ENCODE measurements around the gene RAD50.
"Not testable (repeated sequence)": the region's sequence is repeated elsewhere in the genome, so short reads cannot be mapped to it uniquely, and the experiment has no call there.

The RAD50 gene

DNA sequence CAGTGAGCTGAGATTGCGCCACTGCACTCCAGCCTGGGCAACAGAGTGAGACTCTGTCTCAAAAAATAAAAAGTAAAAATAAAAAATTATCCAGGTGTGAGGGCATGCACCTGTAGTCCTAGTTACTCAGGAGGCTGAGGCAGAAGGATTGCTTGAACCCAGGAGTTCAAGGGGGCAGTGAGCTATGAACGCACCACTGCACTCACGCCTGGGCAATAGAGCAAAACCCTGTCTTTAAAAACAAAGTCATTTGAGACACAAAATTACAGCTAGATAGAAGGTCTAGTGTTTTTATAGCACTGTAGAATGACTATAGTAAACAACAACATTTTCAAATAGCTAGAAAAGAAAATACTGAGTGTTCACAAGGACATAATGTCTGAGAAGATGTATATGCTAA is 133.4 kb downstream of the RAD50 start:
- H3K9me3 ChIP-seq (ENCODE audit: control insufficient read depth, insufficient read depth, low read length): no peaks in the 10 kb centered on the region
- no peaks in the 10 kb centered on the region for H3K36me3 ChIP-seq (ENCODE audit: control insufficient read depth, low read length)
- H3K9me2 ChIP-seq (replicated peaks; ENCODE audit: control insufficient read depth, low read length): no peaks in the 10 kb centered on the region
- no peaks in the 10 kb centered on the region for H3K27me3 ChIP-seq (ENCODE audit: control insufficient read depth, low read length)
- H3K4me1 ChIP-seq (ENCODE audit: control insufficient read depth, low read length): peaks cover 30% of the 10 kb centered on the region
- no peaks in the 10 kb centered on the region for H4K20me1 ChIP-seq (ENCODE audit: control insufficient read depth, insufficient read depth, low read depth, low read length)
- TF ChIP-seq, protein P1, sequence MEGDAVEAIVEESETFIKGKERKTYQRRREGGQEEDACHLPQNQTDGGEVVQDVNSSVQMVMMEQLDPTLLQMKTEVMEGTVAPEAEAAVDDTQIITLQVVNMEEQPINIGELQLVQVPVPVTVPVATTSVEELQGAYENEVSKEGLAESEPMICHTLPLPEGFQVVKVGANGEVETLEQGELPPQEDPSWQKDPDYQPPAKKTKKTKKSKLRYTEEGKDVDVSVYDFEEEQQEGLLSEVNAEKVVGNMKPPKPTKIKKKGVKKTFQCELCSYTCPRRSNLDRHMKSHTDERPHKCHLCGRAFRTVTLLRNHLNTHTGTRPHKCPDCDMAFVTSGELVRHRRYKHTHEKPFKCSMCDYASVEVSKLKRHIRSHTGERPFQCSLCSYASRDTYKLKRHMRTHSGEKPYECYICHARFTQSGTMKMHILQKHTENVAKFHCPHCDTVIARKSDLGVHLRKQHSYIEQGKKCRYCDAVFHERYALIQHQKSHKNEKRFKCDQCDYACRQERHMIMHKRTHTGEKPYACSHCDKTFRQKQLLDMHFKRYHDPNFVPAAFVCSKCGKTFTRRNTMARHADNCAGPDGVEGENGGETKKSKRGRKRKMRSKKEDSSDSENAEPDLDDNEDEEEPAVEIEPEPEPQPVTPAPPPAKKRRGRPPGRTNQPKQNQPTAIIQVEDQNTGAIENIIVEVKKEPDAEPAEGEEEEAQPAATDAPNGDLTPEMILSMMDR (IDR thresholded peaks at IDR 0.05; ENCODE audit: low read depth, low read length, poor library complexity, severe bottlenecking): no peak
- TF ChIP-seq EZH2phosphoT487 (IDR thresholded peaks at IDR 0.05; ENCODE audit: borderline replicate concordance, low read length): no peak
- H3K4me2 ChIP-seq (ENCODE audit: low read length): peak overlapping the region; percentile 52
- H3K79me2 ChIP-seq (ENCODE audit: control insufficient read depth, low read length): no peaks in the 10 kb centered on the region
- H3K27ac ChIP-seq (ENCODE audit: low read depth, low read length): peak overlapping the region; percentile 55; the same call in 1 of the 2 replicates
- no peaks in the 10 kb centered on the region for H3F3A ChIP-seq (ENCODE audit: control insufficient read depth, insufficient read depth)
- H3K4me3 ChIP-seq (ENCODE audit: low read length): no peak overlapping the region

DNA sequence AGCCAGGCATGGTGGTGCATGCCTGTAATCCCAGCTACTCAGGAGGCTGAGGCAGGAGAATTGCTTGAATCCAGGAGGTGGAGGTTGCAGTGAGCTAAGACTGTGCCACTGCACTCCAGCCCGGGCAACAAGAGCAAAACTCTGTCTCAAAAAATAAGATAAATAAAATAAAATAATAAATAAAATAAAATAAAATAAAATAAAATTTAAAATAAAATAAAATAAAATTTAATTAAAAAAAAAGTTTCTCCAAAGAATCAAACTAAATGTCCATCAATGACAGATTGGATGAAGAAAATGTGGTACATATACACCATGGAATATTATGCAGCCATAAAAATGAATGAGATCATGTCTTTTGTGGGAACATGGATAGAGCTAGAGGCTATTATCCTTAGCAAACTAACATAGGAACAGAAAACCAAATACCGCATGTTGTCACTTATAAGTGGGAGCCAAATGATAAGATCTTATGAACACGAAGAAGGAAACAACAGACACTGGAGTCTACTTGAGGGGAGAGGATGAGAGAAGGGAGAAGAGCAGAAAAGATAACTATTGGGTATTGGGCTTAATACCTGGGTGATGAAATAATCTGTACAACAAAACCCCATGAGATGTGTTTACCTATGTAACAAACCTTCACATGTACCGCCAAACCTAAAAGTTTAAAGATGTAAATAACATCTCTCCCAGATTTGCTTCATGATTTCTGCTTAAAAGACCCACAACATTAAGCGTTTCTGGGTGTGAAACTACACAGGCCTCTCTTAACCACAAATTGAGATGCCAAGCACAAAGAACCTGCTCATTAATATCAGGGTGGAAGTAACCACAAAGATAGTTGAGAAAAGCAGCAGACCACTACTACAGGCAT is 135.2 kb downstream of the RAD50 start:
- H4K20me1 ChIP-seq (ENCODE audit: control insufficient read depth, insufficient read depth, low read depth, low read length); H3K9me3 ChIP-seq (ENCODE audit: control insufficient read depth, insufficient read depth, low read length); H3K36me3 ChIP-seq (ENCODE audit: control insufficient read depth, low read length); H3K27ac ChIP-seq (ENCODE audit: low read depth, low read length); H3K9me2 ChIP-seq (replicated peaks; ENCODE audit: control insufficient read depth, low read length); H3K4me3 ChIP-seq (ENCODE audit: low read length); H3K4me2 ChIP-seq (ENCODE audit: low read length); H3F3A ChIP-seq (ENCODE audit: control insufficient read depth, insufficient read depth); H3K27me3 ChIP-seq (ENCODE audit: control insufficient read depth, low read length); H3K79me2 ChIP-seq (ENCODE audit: control insufficient read depth, low read length): not testable (repeated sequence)
- H3K4me1 ChIP-seq (ENCODE audit: control insufficient read depth, low read length): peaks cover 29% of the 10 kb centered on the region

DNA sequence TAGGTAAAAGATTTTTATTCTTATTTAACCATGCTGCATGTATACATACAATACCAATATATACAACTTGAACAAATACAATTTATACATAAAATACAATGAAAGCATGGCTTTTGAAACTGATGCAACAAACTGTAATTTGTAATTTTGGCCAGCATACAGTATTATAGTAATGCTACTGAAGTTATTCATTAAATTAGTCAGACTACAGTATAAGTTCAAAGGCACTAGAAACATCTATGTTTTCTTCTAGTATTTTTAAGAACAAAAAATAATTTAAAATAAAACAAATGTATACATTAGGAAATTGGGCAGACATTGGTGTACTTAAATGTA is 135.8 kb downstream of the RAD50 start:
- Histone ChIP-seq H3K9me3 (ENCODE audit: control insufficient read depth, insufficient read depth, low read length) (no peaks in the 10 kb centered on the region), H3K4me3 (ENCODE audit: low read length) (no peak overlapping the region), H3K9me2 (replicated peaks; ENCODE audit: control insufficient read depth, low read length) (no peaks in the 10 kb centered on the region), H3K27ac (ENCODE audit: low read depth, low read length) (no peak overlapping the region), H3K4me2 (ENCODE audit: low read length) (no peak overlapping the region), H3K79me2 (ENCODE audit: control insufficient read depth, low read length) (no peaks in the 10 kb centered on the region), H4K20me1 (ENCODE audit: control insufficient read depth, insufficient read depth, low read depth, low read length) (no peaks in the 10 kb centered on the region), H3F3A (ENCODE audit: control insufficient read depth, insufficient read depth) (no peaks in the 10 kb centered on the region), H3K27me3 (ENCODE audit: control insufficient read depth, low read length) (no peaks in the 10 kb centered on the region), H3K36me3 (ENCODE audit: control insufficient read depth, low read length) (no peaks in the 10 kb centered on the region), H3K4me1 (ENCODE audit: control insufficient read depth, low read length) (peaks cover 29% of the 10 kb centered on the region)
- TF ChIP-seq, protein P1 (IDR thresholded peaks at IDR 0.05; ENCODE audit: low read depth, low read length, poor library complexity, severe bottlenecking): no peak
- no peak for TF ChIP-seq EZH2phosphoT487 (IDR thresholded peaks at IDR 0.05; ENCODE audit: borderline replicate concordance, low read length)

Measured in DOHH2 (cell line).